ENCODE data around the gene MSLN. TPM values are rescaled to one million over a fixed set of nuclear protein-coding genes. Genes with fewer than 3 reads are reported as not detected.

Gene MSLN
- total and polyA plus RNA-seq, 2 donors (not counting 3 experiments of a cell fraction or from before 2014, with no cell fraction given): not detected

DNA sequence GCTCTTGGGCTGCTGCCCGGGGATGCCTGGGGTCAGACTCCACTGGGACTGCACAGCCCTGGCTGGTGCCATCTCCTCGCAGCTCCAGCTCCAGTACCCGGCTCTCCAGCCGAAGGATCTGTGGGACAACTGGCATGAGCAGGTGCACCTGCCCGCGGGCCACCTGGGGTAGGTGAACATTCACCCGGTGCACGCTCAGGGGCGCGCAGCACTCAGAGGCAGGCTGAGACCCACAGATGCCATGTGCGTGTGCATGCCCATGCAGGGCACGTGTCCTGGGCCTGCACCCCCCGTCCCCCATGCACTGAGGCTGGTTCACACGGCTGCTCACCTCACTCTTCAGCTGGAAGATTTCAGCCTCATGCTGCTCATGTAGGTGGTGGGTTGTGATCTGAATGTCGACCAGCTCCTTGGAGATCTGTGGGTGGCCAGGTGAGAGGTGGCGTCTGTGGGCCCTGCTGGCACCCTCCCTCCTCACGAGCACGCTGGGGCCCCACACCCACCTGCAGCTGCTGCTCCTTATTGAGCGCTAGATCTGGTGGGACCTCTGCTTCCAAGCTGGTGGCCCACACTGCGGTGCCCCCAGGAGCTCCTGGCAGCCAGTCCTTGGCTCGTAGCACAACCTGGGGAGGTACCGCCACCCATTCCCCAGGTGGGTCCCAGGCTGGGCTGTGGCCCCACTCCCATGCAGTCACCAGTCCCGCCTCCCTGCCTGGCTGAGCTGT, 34.9 kb upstream of the MSLN start:
- Histone ChIP-seq H3K4me3 (replicated peaks in 1 of 3; ENCODE audit: insufficient read depth in 1 of 3, low read depth in 1 of 3, low read length in 3 of 3) (no peak overlapping the region), H3K27ac (ENCODE audit: insufficient read depth, low read depth, low read length) (no peak overlapping the region), H3K27me3 (ENCODE audit: control insufficient read depth in 2 of 2, insufficient read depth in 2 of 2, low read length in 2 of 2) (no peaks in the 10 kb centered on the region), H3K9ac (replicated peaks; ENCODE audit: extremely low read depth, insufficient read depth, low read length) (no peak overlapping the region), H3K36me3 (ENCODE audit: control insufficient read depth in 2 of 2, extremely low read depth in 1 of 2, insufficient read depth in 2 of 2, low read length in 2 of 2) (no peaks in the 10 kb centered on the region), H2AFZ (ENCODE audit: low read depth, low read length) (no peak overlapping the region), H3K79me2 (ENCODE audit: control insufficient read depth, insufficient read depth, low read length) (no peaks in the 10 kb centered on the region), H4K20me1 (replicated peaks; ENCODE audit: control insufficient read depth, extremely low read depth, insufficient read depth, low read length) (no peaks in the 10 kb centered on the region), H3K9me3 (replicated peaks; ENCODE audit: control insufficient read depth, insufficient read depth, low read length) (no peaks in the 10 kb centered on the region), H3K4me2 (ENCODE audit: insufficient read depth, low read length) (no peak overlapping the region), H3K9me1 (replicated peaks; ENCODE audit: control insufficient read depth, extremely low read depth, insufficient read depth, low read length) (no peaks in the 10 kb centered on the region), H3K4me1 (ENCODE audit: control insufficient read depth, extremely low read depth, insufficient read depth, low read length) (peaks cover 19% of the 10 kb centered on the region)
- ChIA-PET CTCF (interaction anchor here (1.4 to 5.7 kb wide), 4 partner anchors 10 to 63 kb away, joined by 3 to 34 read pairs (median 6); partner anchors contain the start of genes CHTF18, METRN and RPUSD1), POLR2A (no interaction called here)
- dilution Hi-C loops (cut with MboI; ENCODE audit: extremely low pct_ligation_motif_present, low sequenced_read_pairs) (no loop called here), intact Hi-C loops (cut with micrococcal nuclease) (no loop called here)
- FAIRE-seq (no peak), DNase-seq (ENCODE audit: low read depth, low spot score) (no peak)
- no TSS peak for BruUV-seq (replicated peaks)
- TF ChIP-seq, protein P1, sequence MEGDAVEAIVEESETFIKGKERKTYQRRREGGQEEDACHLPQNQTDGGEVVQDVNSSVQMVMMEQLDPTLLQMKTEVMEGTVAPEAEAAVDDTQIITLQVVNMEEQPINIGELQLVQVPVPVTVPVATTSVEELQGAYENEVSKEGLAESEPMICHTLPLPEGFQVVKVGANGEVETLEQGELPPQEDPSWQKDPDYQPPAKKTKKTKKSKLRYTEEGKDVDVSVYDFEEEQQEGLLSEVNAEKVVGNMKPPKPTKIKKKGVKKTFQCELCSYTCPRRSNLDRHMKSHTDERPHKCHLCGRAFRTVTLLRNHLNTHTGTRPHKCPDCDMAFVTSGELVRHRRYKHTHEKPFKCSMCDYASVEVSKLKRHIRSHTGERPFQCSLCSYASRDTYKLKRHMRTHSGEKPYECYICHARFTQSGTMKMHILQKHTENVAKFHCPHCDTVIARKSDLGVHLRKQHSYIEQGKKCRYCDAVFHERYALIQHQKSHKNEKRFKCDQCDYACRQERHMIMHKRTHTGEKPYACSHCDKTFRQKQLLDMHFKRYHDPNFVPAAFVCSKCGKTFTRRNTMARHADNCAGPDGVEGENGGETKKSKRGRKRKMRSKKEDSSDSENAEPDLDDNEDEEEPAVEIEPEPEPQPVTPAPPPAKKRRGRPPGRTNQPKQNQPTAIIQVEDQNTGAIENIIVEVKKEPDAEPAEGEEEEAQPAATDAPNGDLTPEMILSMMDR (IDR thresholded peaks at IDR 0.05; ENCODE audit: extremely low read depth in 1 of 2, insufficient read depth in 1 of 2, low read depth in 1 of 2, low read length in 2 of 2): no peak
- TF ChIP-seq POLR2A (IDR thresholded peaks at IDR 0.05; ENCODE audit: low read depth, low read length): no peak
- no peak for TF ChIP-seq FOS (IDR thresholded peaks at IDR 0.05; ENCODE audit: borderline replicate concordance, insufficient read depth, low read length)
- TF ChIP-seq MAX (IDR thresholded peaks at IDR 0.05; ENCODE audit: insufficient read depth, insufficient read length): no peak
- TF ChIP-seq EZH2 (IDR thresholded peaks at IDR 0.05; ENCODE audit: borderline replicate concordance, low read depth, low read length, severe bottlenecking): no peak
- no peak for TF ChIP-seq JUN (IDR thresholded peaks at IDR 0.05; ENCODE audit: borderline replicate concordance, insufficient read depth, insufficient read length, low read depth)
- no peak for TF ChIP-seq MYC (IDR thresholded peaks at IDR 0.05; ENCODE audit: low read depth, low read length)
- no peak for TF ChIP-seq POLR2AphosphoS5 (IDR thresholded peaks at IDR 0.05; ENCODE audit: insufficient read depth, low read depth, low read length)
- no peak for TF ChIP-seq GATA2 (IDR thresholded peaks at IDR 0.05; ENCODE audit: insufficient read depth, insufficient read length, low read depth, low read length)

Data from endothelial cell of umbilical vein (primary cell).